Neural progenitor cell (in vitro differentiated cells): ENCODE results near the gene CD151. TPM values are rescaled to one million over a fixed set of nuclear protein-coding genes. Genes with fewer than 3 reads are reported as not detected.

Source experiments
- DNase-seq: peaks from one replicate; pipeline ENCODE4 v3.0.0-alpha.2; 2016; ENCODE audit warnings: low spot score
- H2AFZ ChIP-seq: fragments of 200-600 bp; sonication (generic); replicated peaks from 2 replicates; pipeline ENCODE4 v1.6.1; 2016; ENCODE audit warnings: antibody characterized with exemption
- H3F3A ChIP-seq: fragments of 200-600 bp; sonication (generic); 2 replicates; pipeline ENCODE4 v1.6.1; 2016; ENCODE audit warnings: antibody characterized with exemption, low read depth
- H3K27ac ChIP-seq: fragments of 200-600 bp; sonication (generic); 2 replicates; pipeline ENCODE4 v1.5.1; 2016; ENCODE audit warnings: mild to moderate bottlenecking
- H3K27me3 ChIP-seq: fragments of 200-600 bp; sonication (generic); 2 replicates; pipeline ENCODE4 v1.6.1; 2016; ENCODE audit warnings: mild to moderate bottlenecking, moderate library complexity
- H3K36me3 ChIP-seq: fragments of 200-600 bp; sonication (generic); 2 replicates; pipeline ENCODE4 v1.5.1; 2016
- H3K4me1 ChIP-seq: fragments of 200-600 bp; sonication (generic); 2 replicates; pipeline ENCODE4 v1.6.1; 2016; ENCODE audit warnings: mixed run types
- H3K4me2 ChIP-seq: fragments of 200-600 bp; sonication (generic); 2 replicates; pipeline ENCODE4 v1.6.1; 2016
- H3K4me3 ChIP-seq: fragments of 200-600 bp; sonication (generic); 2 replicates; pipeline ENCODE4 v1.5.1; 2016
- H3K79me2 ChIP-seq: fragments of 200-600 bp; sonication (generic); 2 replicates; pipeline ENCODE4 v1.6.1; 2016; ENCODE audit warnings: low read depth
- H3K9ac ChIP-seq: fragments of 200-600 bp; sonication (generic); 2 replicates; pipeline ENCODE4 v1.6.1; 2016
- H3K9me3 ChIP-seq: fragments of 200-600 bp; sonication (generic); 2 replicates; pipeline ENCODE4 v1.5.1; 2016; ENCODE audit warnings: low read depth
- H4K20me1 ChIP-seq: fragments of 200-600 bp; sonication (generic); 2 replicates; pipeline ENCODE4 v1.6.1; 2016; ENCODE audit warnings: low read depth
- H3K27ac Mint-ChIP-seq: 3 replicates; pipeline ENCODE4 v1.8.0; 2021; ENCODE audit warnings: mixed read lengths
- H3K27me3 Mint-ChIP-seq: 2 replicates; pipeline ENCODE4 v1.8.0; 2022; ENCODE audit warnings: low read depth, mild to moderate bottlenecking, inconsistent platforms, moderate library complexity, mixed read lengths; ENCODE audit not compliant: insufficient read depth
- H3K36me3 Mint-ChIP-seq: 3 replicates; pipeline ENCODE4 v1.8.0; 2021; ENCODE audit warnings: mixed read lengths
- H3K4me1 Mint-ChIP-seq: 3 replicates; pipeline ENCODE4 v1.8.0; 2021; ENCODE audit warnings: mixed read lengths
- H3K4me3 Mint-ChIP-seq: 3 replicates; pipeline ENCODE4 v1.8.0; 2021; ENCODE audit warnings: mild to moderate bottlenecking, moderate library complexity, mixed read lengths
- H3K9me3 Mint-ChIP-seq: 3 replicates; pipeline ENCODE4 v1.8.0; 2020; ENCODE audit warnings: mixed read lengths
- EZH2 ChIP-seq: fragments of 200-600 bp; sonication (generic); IDR thresholded peaks from 2 replicates; pipeline ENCODE4 v1.6.1; 2017; ENCODE audit warnings: antibody characterized with exemption, mild to moderate bottlenecking, moderate library complexity
- EZH2phosphoT487 ChIP-seq: fragments of 200-600 bp; sonication (generic); IDR thresholded peaks from 2 replicates; pipeline ENCODE4 v1.6.1; 2017; ENCODE audit warnings: antibody characterized with exemption
- total RNA-seq: library from RNA; depleted of rRNA; stranded (reverse); fragments of >200 nt; gene quantifications from 2 replicates; pipeline ENCODE4 v1.2.3, GENCODE V29; 2015; ENCODE audit warnings: low replicate concordance
- TF ChIP-seq, protein P1 (sequence below): fragments of 200-600 bp; sonication (generic); IDR thresholded peaks from 2 replicates; pipeline ENCODE4 v1.5.1; 2017; ENCODE audit warnings: antibody characterized with exemption, mild to moderate bottlenecking

Gene CD151
- total RNA-seq, 1 donor from 2014 or later, result 37.4 TPM

- peak; percentile 99 for DNase-seq
- Mint-ChIP-seq H3K36me3 (peaks cover 11% of the 10 kb centered on the region), H3K4me1 (peaks cover 27% of the 10 kb centered on the region), H3K9me3 (no peaks in the 10 kb centered on the region), H3K27me3 (peaks cover 3% of the 10 kb centered on the region), H3K27ac (peak within 1 kb of the TSS; percentile 95), H3K4me3 (peak within 1 kb of the TSS; percentile 94)
- H3K27me3 ChIP-seq, result no peaks in the 10 kb centered on the region
- no peak for TF ChIP-seq EZH2
- peaks cover 15% of the 10 kb centered on the region for H3K4me1 ChIP-seq
- peaks cover 47% of the 10 kb centered on the region for H3K79me2 ChIP-seq
- H3K9ac ChIP-seq, result peak within 1 kb of the TSS; percentile 91
- peak within 1 kb of the TSS; percentile 86 for H3K4me3 ChIP-seq
- H3K36me3 ChIP-seq, result peaks cover 3% of the 10 kb centered on the region
- H3K27ac ChIP-seq, result peak within 1 kb of the TSS; percentile 85
- H2AFZ ChIP-seq, result peak within 1 kb of the TSS; percentile 97
- H3K4me2 ChIP-seq, result peak within 1 kb of the TSS; percentile 90
- H3F3A ChIP-seq, result peaks cover 62% of the 10 kb centered on the region
- H3K9me3 ChIP-seq, result no peaks in the 10 kb centered on the region
- H4K20me1 ChIP-seq, result peaks cover 24% of the 10 kb centered on the region
These were observed 23.3 kb upstream of the CD151 start, which contains the start of gene RPLP2 for GRCh38 chr11:809287-810039. Gene RPLP2, plus strand, starts transcription at chr11:809967. Its CDS starts 268 bp downstream, at chr11:810235.

DNA sequence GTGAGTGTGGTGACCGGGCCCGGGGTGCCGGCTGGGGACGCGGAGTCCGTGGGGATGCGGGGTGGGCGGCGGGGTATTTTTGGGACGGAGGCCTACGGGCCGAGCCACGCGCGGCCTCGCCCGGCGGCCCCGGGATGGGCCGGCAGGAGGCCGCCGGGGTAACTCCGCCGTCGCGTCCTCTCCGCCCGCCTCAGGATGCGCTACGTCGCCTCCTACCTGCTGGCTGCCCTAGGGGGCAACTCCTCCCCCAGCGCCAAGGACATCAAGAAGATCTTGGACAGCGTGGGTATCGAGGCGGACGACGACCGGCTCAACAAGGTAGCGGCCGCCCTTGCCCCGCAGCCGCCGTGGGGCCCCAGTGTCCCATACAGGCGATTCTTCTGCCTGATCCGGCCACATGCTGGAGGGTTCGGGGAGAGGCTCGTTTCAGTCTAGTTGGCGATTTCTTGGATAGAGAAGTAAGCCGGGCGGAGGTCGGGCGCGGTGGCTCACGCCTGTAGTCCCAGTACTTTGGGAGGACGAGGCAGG lies 22.6 kb upstream of the CD151 start:
- Histone ChIP-seq H4K20me1 (peaks cover 24% of the 10 kb centered on the region), H3K9ac (peak overlapping the region; percentile 91), H2AFZ (no peak overlapping the region), H3K4me2 (peak overlapping the region; percentile 90), H3K79me2 (peaks cover 44% of the 10 kb centered on the region), H3K4me1 (peaks cover 15% of the 10 kb centered on the region), H3K27ac (no peak overlapping the region), H3K36me3 (peaks cover 3% of the 10 kb centered on the region), H3F3A (peaks cover 65% of the 10 kb centered on the region), H3K9me3 (no peaks in the 10 kb centered on the region), H3K27me3 (no peaks in the 10 kb centered on the region), H3K4me3 (peak overlapping the region; percentile 86)
- peaks cover 5% of the 10 kb centered on the region for H3K27me3 Mint-ChIP-seq
- peak overlapping the region; percentile 94 for H3K4me3 Mint-ChIP-seq
- H3K27ac Mint-ChIP-seq, result no peak overlapping the region
- no peaks in the 10 kb centered on the region for H3K9me3 Mint-ChIP-seq
- DNase-seq, result no peak
- TF ChIP-seq EZH2 (no peak), EZH2phosphoT487 (no peak)
- TF ChIP-seq, protein P1, sequence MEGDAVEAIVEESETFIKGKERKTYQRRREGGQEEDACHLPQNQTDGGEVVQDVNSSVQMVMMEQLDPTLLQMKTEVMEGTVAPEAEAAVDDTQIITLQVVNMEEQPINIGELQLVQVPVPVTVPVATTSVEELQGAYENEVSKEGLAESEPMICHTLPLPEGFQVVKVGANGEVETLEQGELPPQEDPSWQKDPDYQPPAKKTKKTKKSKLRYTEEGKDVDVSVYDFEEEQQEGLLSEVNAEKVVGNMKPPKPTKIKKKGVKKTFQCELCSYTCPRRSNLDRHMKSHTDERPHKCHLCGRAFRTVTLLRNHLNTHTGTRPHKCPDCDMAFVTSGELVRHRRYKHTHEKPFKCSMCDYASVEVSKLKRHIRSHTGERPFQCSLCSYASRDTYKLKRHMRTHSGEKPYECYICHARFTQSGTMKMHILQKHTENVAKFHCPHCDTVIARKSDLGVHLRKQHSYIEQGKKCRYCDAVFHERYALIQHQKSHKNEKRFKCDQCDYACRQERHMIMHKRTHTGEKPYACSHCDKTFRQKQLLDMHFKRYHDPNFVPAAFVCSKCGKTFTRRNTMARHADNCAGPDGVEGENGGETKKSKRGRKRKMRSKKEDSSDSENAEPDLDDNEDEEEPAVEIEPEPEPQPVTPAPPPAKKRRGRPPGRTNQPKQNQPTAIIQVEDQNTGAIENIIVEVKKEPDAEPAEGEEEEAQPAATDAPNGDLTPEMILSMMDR, result no peak
- H3K4me1 Mint-ChIP-seq, result peaks cover 27% of the 10 kb centered on the region
- H3K36me3 Mint-ChIP-seq, result peaks cover 11% of the 10 kb centered on the region

DNA sequence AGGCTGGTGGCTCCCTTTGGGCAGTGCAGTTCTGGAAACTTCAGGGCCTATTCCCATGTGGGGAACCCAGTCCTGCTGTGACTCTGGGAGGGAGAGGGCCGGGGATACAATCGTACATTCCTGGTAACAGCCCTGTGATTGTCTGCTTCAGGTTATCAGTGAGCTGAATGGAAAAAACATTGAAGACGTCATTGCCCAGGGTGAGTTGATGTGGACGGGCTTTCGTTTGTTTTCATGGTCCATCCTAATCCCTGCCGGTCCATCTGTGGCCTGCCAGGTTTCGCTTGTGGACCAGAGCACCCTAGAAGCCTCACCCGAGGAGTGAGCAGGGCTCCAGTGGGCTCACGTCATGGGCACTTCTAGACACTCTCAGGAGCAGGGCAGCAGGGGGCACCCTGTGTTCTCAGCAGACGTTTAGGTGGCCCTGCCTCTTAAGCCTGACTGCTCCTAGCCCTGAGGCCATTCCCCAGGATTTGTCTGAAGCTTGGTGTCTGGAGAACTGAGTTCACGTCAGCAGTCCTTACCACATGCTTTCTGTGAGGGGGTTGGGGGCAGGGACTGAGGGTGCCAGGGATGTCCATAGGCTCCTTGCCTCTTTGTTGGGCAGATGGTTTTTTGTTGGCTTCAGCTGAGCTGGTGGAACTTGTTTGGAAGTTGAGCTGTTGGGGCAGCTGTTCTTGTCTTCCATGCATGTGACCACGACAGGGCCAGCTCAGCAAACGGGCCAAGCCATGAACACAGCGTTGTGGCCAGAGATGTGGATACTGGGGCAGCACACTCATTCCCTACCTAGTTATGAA lies 21.1 kb upstream of the CD151 start:
- H3K36me3 ChIP-seq, result peaks cover 3% of the 10 kb centered on the region
- H3K4me1 ChIP-seq, result peaks cover 15% of the 10 kb centered on the region
- H2AFZ ChIP-seq, result no peak overlapping the region
- no peaks in the 10 kb centered on the region for H3K9me3 ChIP-seq
- H3K4me2 ChIP-seq, result peak overlapping the region; percentile 90
- peaks cover 60% of the 10 kb centered on the region for H3F3A ChIP-seq
- peak overlapping the region; percentile 91 for H3K4me3 Mint-ChIP-seq
- TF ChIP-seq, protein P1, result no peak
- TF ChIP-seq EZH2phosphoT487 (no peak), EZH2 (no peak)
- no peak overlapping the region for H3K27ac Mint-ChIP-seq
- peaks cover 24% of the 10 kb centered on the region for H4K20me1 ChIP-seq
- H3K4me3 ChIP-seq, result peak overlapping the region; percentile 86
- peaks cover 21% of the 10 kb centered on the region for H3K4me1 Mint-ChIP-seq
- H3K79me2 ChIP-seq, result peaks cover 44% of the 10 kb centered on the region
- no peaks in the 10 kb centered on the region for H3K27me3 ChIP-seq
- H3K36me3 Mint-ChIP-seq, result peaks cover 13% of the 10 kb centered on the region
- H3K27me3 Mint-ChIP-seq, result peaks cover 5% of the 10 kb centered on the region
- H3K27ac ChIP-seq, result no peak overlapping the region
- no peak for DNase-seq
- H3K9ac ChIP-seq, result no peak overlapping the region
- no peaks in the 10 kb centered on the region for H3K9me3 Mint-ChIP-seq
